ENCODE data around the gene MTUS2. TPM values are rescaled to one million over a fixed set of nuclear protein-coding genes. Genes with fewer than 3 reads are reported as not detected.

Gene MTUS2
- total RNA-seq, 1 experiment from 2014 or later, result 0.35 TPM

DNA sequence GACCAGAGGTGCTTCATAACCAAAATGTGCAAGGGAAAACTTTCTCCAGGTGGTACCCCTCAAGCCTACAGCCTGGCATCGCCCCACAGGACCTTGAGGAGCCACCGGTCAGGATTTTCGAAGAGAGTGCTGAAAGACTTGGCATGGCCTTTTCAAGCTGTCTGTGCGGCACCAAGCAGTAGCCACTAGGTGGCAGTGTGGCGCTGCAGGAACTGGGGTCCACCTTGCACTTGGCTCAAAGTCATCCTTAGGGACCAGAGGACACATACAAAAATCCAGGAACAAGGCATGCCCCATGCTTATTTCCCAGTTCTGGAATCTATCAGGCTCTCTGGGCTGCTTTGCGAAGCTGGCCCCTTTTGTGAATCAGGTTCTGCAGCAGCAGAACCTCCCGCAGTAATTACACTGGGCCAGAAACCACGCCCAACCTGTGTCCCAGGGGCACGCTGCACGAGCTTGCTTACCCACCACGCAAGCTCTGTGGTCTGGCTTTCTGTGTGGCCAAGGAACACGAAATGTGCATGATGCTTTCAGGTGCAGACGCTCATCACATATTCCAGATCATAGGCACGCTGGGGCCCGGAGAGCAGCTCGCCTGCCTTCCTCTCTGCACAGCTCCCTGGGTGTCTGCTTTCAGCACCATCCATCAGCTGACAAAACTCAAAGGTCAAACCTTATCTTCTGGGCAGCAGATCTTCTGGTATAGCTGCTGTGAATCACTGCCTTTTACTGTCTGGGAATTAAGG, 688.2 kb downstream of the MTUS2 start:
- TF ChIP-seq, protein P1, sequence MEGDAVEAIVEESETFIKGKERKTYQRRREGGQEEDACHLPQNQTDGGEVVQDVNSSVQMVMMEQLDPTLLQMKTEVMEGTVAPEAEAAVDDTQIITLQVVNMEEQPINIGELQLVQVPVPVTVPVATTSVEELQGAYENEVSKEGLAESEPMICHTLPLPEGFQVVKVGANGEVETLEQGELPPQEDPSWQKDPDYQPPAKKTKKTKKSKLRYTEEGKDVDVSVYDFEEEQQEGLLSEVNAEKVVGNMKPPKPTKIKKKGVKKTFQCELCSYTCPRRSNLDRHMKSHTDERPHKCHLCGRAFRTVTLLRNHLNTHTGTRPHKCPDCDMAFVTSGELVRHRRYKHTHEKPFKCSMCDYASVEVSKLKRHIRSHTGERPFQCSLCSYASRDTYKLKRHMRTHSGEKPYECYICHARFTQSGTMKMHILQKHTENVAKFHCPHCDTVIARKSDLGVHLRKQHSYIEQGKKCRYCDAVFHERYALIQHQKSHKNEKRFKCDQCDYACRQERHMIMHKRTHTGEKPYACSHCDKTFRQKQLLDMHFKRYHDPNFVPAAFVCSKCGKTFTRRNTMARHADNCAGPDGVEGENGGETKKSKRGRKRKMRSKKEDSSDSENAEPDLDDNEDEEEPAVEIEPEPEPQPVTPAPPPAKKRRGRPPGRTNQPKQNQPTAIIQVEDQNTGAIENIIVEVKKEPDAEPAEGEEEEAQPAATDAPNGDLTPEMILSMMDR (conservative IDR thresholded peaks at IDR 0.05), result peak; percentile 97
- Histone ChIP-seq H3K4ac (ENCODE audit: low read depth, low read length) (no peak overlapping the region), H3K4me1 (ENCODE audit: insufficient read depth, low read length) (no peaks in the 10 kb centered on the region), H3K9ac (ENCODE audit: extremely low read depth, insufficient read length, low read length) (no peak overlapping the region), H4K20me1 (ENCODE audit: control insufficient read depth, insufficient read depth, insufficient read length) (no peaks in the 10 kb centered on the region), H3K27ac (ENCODE audit: insufficient read length, low read depth, low read length) (no peak overlapping the region), H3K23me2 (ENCODE audit: insufficient read length, low read depth, low read length, poor library complexity, severe bottlenecking) (no peaks in the 10 kb centered on the region), H4K91ac (ENCODE audit: insufficient read length, low read depth, low read length) (no peak overlapping the region), H3K56ac (ENCODE audit: insufficient read length, low read depth, low read length) (no peak overlapping the region), H4K8ac (replicated peaks; ENCODE audit: insufficient read length, low read depth, low read length) (no peak overlapping the region), H3K79me1 (ENCODE audit: insufficient read depth, low read depth, low read length, poor library complexity, severe bottlenecking) (no peaks in the 10 kb centered on the region), H3K18ac (ENCODE audit: insufficient read length, low read depth, low read length) (no peak overlapping the region), H4K5ac (ENCODE audit: insufficient read length, low read depth, low read length) (no peak overlapping the region), H2BK120ac (ENCODE audit: low read depth, low read length, poor library complexity, severe bottlenecking) (no peak overlapping the region), H3T11ph (ENCODE audit: low read length) (no peak overlapping the region), H3K27me3 (ENCODE audit: insufficient read depth, low read length) (no peaks in the 10 kb centered on the region), H3K79me2 (ENCODE audit: insufficient read depth, low read length) (no peaks in the 10 kb centered on the region), H2BK12ac (ENCODE audit: insufficient read length, low read depth, low read length) (no peak overlapping the region), H3K9me3 (ENCODE audit: control insufficient read depth, low read depth, low read length) (no peaks in the 10 kb centered on the region), H2AFZ (ENCODE audit: low read length) (no peak overlapping the region), H3K4me2 (ENCODE audit: insufficient read depth, insufficient read length, low read length) (no peak overlapping the region), H2BK5ac (ENCODE audit: insufficient read length, low read length) (no peak overlapping the region), H2AK5ac (ENCODE audit: insufficient read length, low read length) (no peak overlapping the region), H2BK15ac (ENCODE audit: low read depth, low read length) (no peak overlapping the region), H3K23ac (ENCODE audit: insufficient read length, low read depth, low read length) (no peak overlapping the region), H3K14ac (ENCODE audit: insufficient read depth, low read length) (no peak overlapping the region), H2BK20ac (ENCODE audit: low read depth, low read length, poor library complexity, severe bottlenecking) (no peak overlapping the region)
- Mint-ChIP-seq H3K4me1 (peaks cover 5 to 8% of the 10 kb centered on the region in 2 experiments; a peak in 3 of 4 replicates), H3K36me3 (ENCODE audit: insufficient read depth in 1 of 3, low read depth in 3 of 3) (peaks cover 7 to 33% (median 21%) of the 10 kb centered on the region in 3 experiments; a peak in 6 of 7 replicates), H3K4me3 (no peak overlapping the region), H3K9me3 (no peaks in the 10 kb centered on the region), H3K27me3 (ENCODE audit: low read depth) (peaks cover 10% of the 10 kb centered on the region), H3K27ac (no peak overlapping the region)
- peak; percentile 85 for DNase-seq
- WGBS (ENCODE audit: extremely low coverage, insufficient read length, low lambda C conversion rate), result no CpG with 5 or more reads among the region's 16 CpGs

All from H9 (cell line).